HCT116 (cell line): ENCODE results near the gene CFAP107. TPM values are rescaled to one million over a fixed set of nuclear protein-coding genes. Genes with fewer than 3 reads are reported as not detected.

Experiments used
- ATAC-seq: fragments of 200-7000 bp; cut with Tn5 transposase; 2 replicates; pipeline ENCODE4 v1.9.1; 2020; ENCODE audit warnings: mild to moderate bottlenecking, moderate library complexity
- BruUV-seq: library from RNA; stranded (reverse); fragments of 400-500 nt; replicated peaks from 2 replicates; lab custom pipeline; 2021; lab: Mats Ljungman, UMichigan
- CTCF ChIA-PET: fragments of 300-600 bp; sonication (Branson Sonifier 250); formaldehyde crosslinking; loops from one replicate; lab custom pipeline; 2021; ENCODE audit warnings: antibody characterized with exemption; lab: Charles Lee
- POLR2A ChIA-PET: fragments of 300-600, 350-600 bp; sonication (Branson Sonifier 250); formaldehyde crosslinking; loops from one replicate; lab custom pipeline; 2021; ENCODE audit warnings: antibody characterized with exemption; lab: Charles Lee
- RAD21 ChIA-PET, 2 experiments: fragments of 300-600 bp; sonication (Branson Sonifier 250); formaldehyde crosslinking; loops; one replicate each; lab custom pipeline; 2023; ENCODE audit warnings: low total read pairs in 2 of 2; ENCODE audit not compliant: uncharacterized antibody in 2 of 2, unreplicated experiment in 2 of 2, low non-redundant PET in 1 of 2; lab: Charles Lee
- DNase-seq: peaks from one replicate; pipeline ENCODE4 v3.0.0-alpha.2; 2010; ENCODE audit warnings: low read depth, low spot score
- H2AFZ ChIP-seq: fragments of 200-600 bp; shearing (Covaris generic), sonication (generic); 2 replicates; pipeline ENCODE4 v1.6.1; 2017; ENCODE audit warnings: low read depth, mixed run types, mixed read lengths, antibody characterized with exemption, low read length; ENCODE audit not compliant: poor library complexity, severe bottlenecking
- H3K27ac ChIP-seq: 2 replicates; pipeline ENCODE4 v1.5.1; 2012; ENCODE audit warnings: low read depth, low read length
- H3K27me3 ChIP-seq: fragments of 200-600 bp; sonication (generic); 2 replicates; pipeline ENCODE4 v1.6.1; 2016; ENCODE audit warnings: mixed run types, low read length, mixed read lengths; ENCODE audit not compliant: insufficient read depth
- H3K36me3 ChIP-seq, 2 experiments: fragments of 200-500 bp in 1 of 2; fragments of 200-600 bp in 1 of 2; sonication (Bioruptor generic) in 1 of 2; sonication (generic) in 1 of 2; 2 replicates each; pipeline versions ENCODE4 v1.5.1 to v1.6.1; 2014 to 2016; ENCODE audit warnings: low read length in 2 of 2, inconsistent platforms in 1 of 2, mixed read lengths in 1 of 2, mixed run types in 1 of 2; ENCODE audit not compliant: insufficient read depth in 2 of 2, control insufficient read depth in 1 of 2
- H3K4me1 ChIP-seq, 2 experiments: fragments of 200-600 bp in 1 of 2; sonication (generic) in 1 of 2; 2 replicates each; pipeline versions ENCODE4 v1.5.1 to v1.6.1; 2012 to 2017; ENCODE audit warnings: low read length in 2 of 2, inconsistent platforms in 1 of 2, mild to moderate bottlenecking in 1 of 2, mixed read lengths in 1 of 2, mixed run types in 1 of 2, moderate library complexity in 1 of 2; ENCODE audit not compliant: insufficient read depth in 2 of 2, control insufficient read depth in 1 of 2
- H3K4me2 ChIP-seq: fragments of 200-600 bp; sonication (generic); 2 replicates; pipeline ENCODE4 v1.6.1; 2017; ENCODE audit warnings: mixed run types, low read length, mixed read lengths
- H3K4me3 ChIP-seq, 2 experiments: fragments of 200-600 bp in 1 of 2; sonication (generic) in 1 of 2; replicated peaks in 1 of 2; 2 replicates each; pipeline ENCODE4 v1.5.1; 2011 to 2016; ENCODE audit warnings: low read length in 2 of 2, control low read depth in 1 of 2, low read depth in 1 of 2, mild to moderate bottlenecking in 1 of 2, mixed read lengths in 1 of 2, mixed run types in 1 of 2
- H3K79me2 ChIP-seq: fragments of 200-600 bp; sonication (generic); 2 replicates; pipeline ENCODE4 v1.6.1; 2017; ENCODE audit warnings: mild to moderate bottlenecking, mixed run types, low read length, moderate library complexity, mixed read lengths; ENCODE audit not compliant: insufficient read depth
- H3K9ac ChIP-seq: fragments of 200-600 bp; sonication (generic); 2 replicates; pipeline ENCODE4 v1.6.1; 2016; ENCODE audit warnings: low read length, mixed read lengths
- H3K9me2 ChIP-seq: fragments of 200-600 bp; sonication (generic), shearing (Covaris generic); 2 replicates; pipeline ENCODE4 v1.6.1; 2017; ENCODE audit warnings: mixed run types, mild to moderate bottlenecking, moderate library complexity; ENCODE audit not compliant: insufficient read depth
- H3K9me3 ChIP-seq, 2 experiments: fragments of 200-500 bp in 1 of 2; fragments of 200-600 bp in 1 of 2; sonication (Bioruptor generic) in 1 of 2; sonication (generic) in 1 of 2; 2 replicates each; pipeline ENCODE4 v1.6.1; 2014 to 2017; ENCODE audit warnings: low read length in 2 of 2, mixed read lengths in 2 of 2, inconsistent platforms in 1 of 2, low read depth in 1 of 2, mild to moderate bottlenecking in 1 of 2, mixed run types in 1 of 2, moderate library complexity in 1 of 2; ENCODE audit not compliant: control insufficient read depth in 1 of 2, insufficient read depth in 1 of 2
- H4K20me1 ChIP-seq: fragments of 200-600 bp; sonication (generic), shearing (Covaris generic); 2 replicates; pipeline ENCODE4 v1.6.1; 2017; ENCODE audit warnings: mixed run types, mild to moderate bottlenecking, moderate library complexity; ENCODE audit not compliant: insufficient read depth
- ATF3 ChIP-seq: IDR thresholded peaks from 2 replicates; pipeline ENCODE4 v1.6.1; 2012
- CBX3 ChIP-seq: IDR thresholded peaks from 2 replicates; pipeline ENCODE4 v1.6.1; 2012; ENCODE audit warnings: low read depth
- CEBPB ChIP-seq: IDR thresholded peaks from 2 replicates; pipeline ENCODE4 v1.6.1; 2012; ENCODE audit warnings: low read depth
- CTCF ChIP-seq, 3 experiments: fragments of 200-600 bp in 1 of 3; sonication (generic) in 1 of 3; IDR thresholded peaks in 2 of 3; conservative IDR thresholded peaks in 1 of 3; 2 replicates each; pipeline ENCODE4 v1.5.1; 2012 to 2017; ENCODE audit warnings: low read depth in 2 of 3, low read length in 2 of 3, antibody characterized with exemption in 1 of 3, borderline replicate concordance in 1 of 3, control low read depth in 1 of 3, mild to moderate bottlenecking in 1 of 3, mixed read lengths in 1 of 3, mixed run types in 1 of 3, moderate library complexity in 1 of 3; ENCODE audit not compliant: insufficient read depth in 1 of 3
- EGR1 ChIP-seq: IDR thresholded peaks from 2 replicates; pipeline ENCODE4 v1.6.1; 2012; ENCODE audit warnings: low read depth
- EZH2 ChIP-seq: fragments of 200-600 bp; sonication (generic); IDR thresholded peaks from 2 replicates; pipeline ENCODE4 v1.6.1; 2017; ENCODE audit warnings: antibody characterized with exemption, mixed run types
- JUND ChIP-seq: IDR thresholded peaks from 2 replicates; pipeline ENCODE4 v1.6.1; 2012
- MAX ChIP-seq: IDR thresholded peaks from 2 replicates; pipeline ENCODE4 v1.6.1; 2012
- POLR2A ChIP-seq: IDR thresholded peaks from 2 replicates; pipeline ENCODE4 v1.7.0; 2011; ENCODE audit warnings: borderline replicate concordance; ENCODE audit not compliant: insufficient read depth, insufficient read length; ENCODE audit errors: extremely low read depth
- REST ChIP-seq: IDR thresholded peaks from 2 replicates; pipeline ENCODE4 v1.6.1; 2012; ENCODE audit warnings: low read depth
- SIN3A ChIP-seq: IDR thresholded peaks from 2 replicates; pipeline ENCODE4 v1.6.1; 2012; ENCODE audit warnings: low read depth
- SP1 ChIP-seq: IDR thresholded peaks from 2 replicates; pipeline ENCODE4 v1.6.1; 2012; ENCODE audit warnings: low read depth
- SRF ChIP-seq: IDR thresholded peaks from 2 replicates; pipeline ENCODE4 v1.6.1; 2012; ENCODE audit warnings: low read depth
- YY1 ChIP-seq: IDR thresholded peaks from 2 replicates; pipeline ENCODE4 v1.6.1; 2011; ENCODE audit warnings: low read length, low read depth, moderate library complexity, mild to moderate bottlenecking; ENCODE audit not compliant: insufficient replicate concordance; ENCODE audit errors: extremely low read depth
- ZFX ChIP-seq: fragments of 450-650 bp; IDR thresholded peaks from 2 replicates; pipeline ENCODE4 v1.6.1; 2017
- ZNF274 ChIP-seq: fragments of 200-500 bp; sonication (Bioruptor generic); IDR thresholded peaks from 2 replicates; pipeline ENCODE4 v1.6.1; 2014; ENCODE audit warnings: mild to moderate bottlenecking, low read depth, low read length, inconsistent platforms
- intact Hi-C: fragments of 100-400 bp; cut with micrococcal nuclease; formaldehyde crosslinking; loops from 2 replicates; pipeline ENCODE4 v1.10.0; 2022
- total RNA-seq: library from RNA; stranded (reverse); gene quantifications from one replicate; pipeline ENCODE4 v1.2.1, GENCODE V29; 2021; ENCODE audit not compliant: unreplicated experiment

The CFAP107 gene
- total RNA-seq, 1 experiment from 2014 or later = not detected

- Histone ChIP-seq H3K4me3 (no peak overlapping the region), H3K4me2 (no peak overlapping the region), H3K9me2 (no peaks in the 10 kb centered on the region), H3K27ac (no peak overlapping the region), H3K79me2 (no peaks in the 10 kb centered on the region), H3K36me3 (no peaks in the 10 kb centered on the region), H3K27me3 (no peaks in the 10 kb centered on the region), H3K9me3 (no peaks in the 10 kb centered on the region), H3K9ac (no peak overlapping the region), H3K4me1 (no peaks in the 10 kb centered on the region), H4K20me1 (no peaks in the 10 kb centered on the region), H2AFZ (no peak overlapping the region)
- BruUV-seq = no TSS peak
- ATAC-seq (no peak), DNase-seq (no peak)
- intact Hi-C loops = loop anchor here (5.0 to 10.0 kb wide), 2 partner anchors 465 to 502 kb away; no protein-coding TSS in a partner anchor
- POLR2A ChIA-PET = no interaction called here
- RAD21 ChIA-PET = no interaction called here
- CTCF ChIA-PET = no interaction called here
- no peak for TF ChIP-seq YY1
- TF ChIP-seq JUND = no peak
- TF ChIP-seq MAX = no peak
- TF ChIP-seq REST = no peak
- TF ChIP-seq POLR2A = no peak
- TF ChIP-seq ZNF274 = no peak
- TF ChIP-seq CEBPB = no peak
- TF ChIP-seq EZH2 = no peak
- TF ChIP-seq CBX3 = no peak
- no peak for TF ChIP-seq EGR1
- TF ChIP-seq CTCF (IDR thresholded peaks at IDR 0.05 in 2 of 3, conservative IDR thresholded peaks at IDR 0.05 in 1 of 3; ENCODE audit: borderline replicate concordance in 1 of 3, insufficient read depth in 1 of 3, low read depth in 2 of 3, low read length in 2 of 3) = no peak
- TF ChIP-seq ATF3 = no peak
- TF ChIP-seq SIN3A = no peak
- TF ChIP-seq SP1 = no peak
- no peak for TF ChIP-seq ZFX
- TF ChIP-seq SRF = no peak
- TF ChIP-seq, all 23 proteins: peak for 0
Measured at GRCh38 chr1:12776801-12777557, 31.0 kb downstream of the CFAP107 start.
